Gastrocnemius medialis (tissue), 4 donors: ENCODE measurements around the gene COL23A1.

Experiments
- POLR2A ChIP-seq, 2 donors: fragments of 450-650 bp; IDR thresholded peaks; one replicate each; pipeline ENCODE4 v1.6.1; 2017; ENCODE audit warnings: antibody characterized with exemption in 2 of 2, mild to moderate bottlenecking in 2 of 2, moderate library complexity in 2 of 2
- TF ChIP-seq, protein P1 (sequence below), 5 experiments: fragments of 450-650 bp in 3 of 5; fragments of 200-600 bp in 2 of 5; sonication (generic) in 2 of 5; IDR thresholded peaks in 4 of 5; conservative IDR thresholded peaks in 1 of 5; 1 replicate in 4 of 5; 2 replicates in 1 of 5; pipeline ENCODE4 v1.5.1; 2016 to 2019; ENCODE audit warnings: antibody characterized with exemption in 5 of 5, mild to moderate bottlenecking in 3 of 5, moderate library complexity in 3 of 5

DNA sequence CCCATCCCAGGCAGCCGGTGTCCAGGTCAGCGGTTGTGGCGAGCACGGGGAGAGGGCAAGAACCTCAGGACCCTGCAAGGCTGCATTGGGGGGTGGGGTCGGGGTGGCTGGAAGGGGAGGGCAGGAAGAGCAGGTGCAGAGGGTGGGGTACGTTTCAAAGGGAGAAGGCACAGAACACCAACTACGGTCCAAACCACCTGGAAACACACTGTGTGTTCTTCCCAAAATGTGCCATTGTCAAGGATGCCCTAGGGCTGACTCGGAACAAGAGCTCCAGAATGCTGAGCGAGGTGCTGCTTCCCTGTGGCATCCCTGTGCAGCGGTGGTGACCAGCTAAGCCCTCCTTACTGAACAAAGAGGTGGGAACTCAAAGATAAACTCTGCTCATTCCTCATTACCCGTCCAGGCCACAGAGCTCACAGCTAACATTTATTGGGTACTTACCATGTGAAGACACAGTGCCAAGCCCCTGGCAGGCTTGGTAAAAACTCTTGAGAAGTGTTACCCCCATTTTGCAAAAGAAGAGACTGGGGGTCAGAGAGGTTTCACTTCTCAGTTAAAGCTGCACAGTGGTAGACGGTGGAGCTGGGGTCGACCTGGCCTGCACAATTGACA is 153.8 kb downstream of the COL23A1 start:
- TF ChIP-seq, protein P1, sequence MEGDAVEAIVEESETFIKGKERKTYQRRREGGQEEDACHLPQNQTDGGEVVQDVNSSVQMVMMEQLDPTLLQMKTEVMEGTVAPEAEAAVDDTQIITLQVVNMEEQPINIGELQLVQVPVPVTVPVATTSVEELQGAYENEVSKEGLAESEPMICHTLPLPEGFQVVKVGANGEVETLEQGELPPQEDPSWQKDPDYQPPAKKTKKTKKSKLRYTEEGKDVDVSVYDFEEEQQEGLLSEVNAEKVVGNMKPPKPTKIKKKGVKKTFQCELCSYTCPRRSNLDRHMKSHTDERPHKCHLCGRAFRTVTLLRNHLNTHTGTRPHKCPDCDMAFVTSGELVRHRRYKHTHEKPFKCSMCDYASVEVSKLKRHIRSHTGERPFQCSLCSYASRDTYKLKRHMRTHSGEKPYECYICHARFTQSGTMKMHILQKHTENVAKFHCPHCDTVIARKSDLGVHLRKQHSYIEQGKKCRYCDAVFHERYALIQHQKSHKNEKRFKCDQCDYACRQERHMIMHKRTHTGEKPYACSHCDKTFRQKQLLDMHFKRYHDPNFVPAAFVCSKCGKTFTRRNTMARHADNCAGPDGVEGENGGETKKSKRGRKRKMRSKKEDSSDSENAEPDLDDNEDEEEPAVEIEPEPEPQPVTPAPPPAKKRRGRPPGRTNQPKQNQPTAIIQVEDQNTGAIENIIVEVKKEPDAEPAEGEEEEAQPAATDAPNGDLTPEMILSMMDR (IDR thresholded peaks at IDR 0.05 in 4 of 5, conservative IDR thresholded peaks at IDR 0.05 in 1 of 5): no peak
- no peak for TF ChIP-seq POLR2A (IDR thresholded peaks at IDR 0.05)
